Caco-2 (cell line): ENCODE data around the gene AMPD2. TPM values are rescaled to one million over a fixed set of nuclear protein-coding genes. Genes with fewer than 3 reads are reported as not detected.

Source experiments
- BruUV-seq: library from RNA; stranded (reverse); fragments of 400-500 nt; replicated peaks from 2 replicates; lab custom pipeline; 2021; lab: Mats Ljungman, UMichigan
- CTCF ChIA-PET: fragments of 300-600 bp; sonication (Branson Sonifier 250); formaldehyde crosslinking; loops from one replicate; lab custom pipeline; 2022; ENCODE audit warnings: antibody characterized with exemption; lab: Charles Lee
- POLR2A ChIA-PET: fragments of 300-600 bp; sonication (Branson Sonifier 250); formaldehyde crosslinking; loops from one replicate; lab custom pipeline; 2022; ENCODE audit warnings: antibody characterized with exemption; lab: Charles Lee
- DNase-seq, 2 experiments: peaks; one replicate each; pipeline versions ENCODE4 v3.0.0 to v3.0.0-alpha.2; 2020 to 2022
- H3K27me3 ChIP-seq: replicated peaks from 2 replicates; pipeline ENCODE4 v1.6.0; 2011; ENCODE audit warnings: low read length; ENCODE audit not compliant: control insufficient read depth, insufficient read depth
- H3K36me3 ChIP-seq: 2 replicates; pipeline ENCODE4 v1.5.1; 2011; ENCODE audit warnings: low read length; ENCODE audit not compliant: control insufficient read depth, insufficient read depth
- H3K4me1 ChIP-seq: fragments of 250-450 bp; sonication (Bioruptor Pico); 2 replicates; pipeline ENCODE4 v1.5.1; 2020; ENCODE audit warnings: mild to moderate bottlenecking
- H3K4me3 ChIP-seq: 2 replicates; pipeline ENCODE4 v1.5.1; 2011; ENCODE audit warnings: low read depth, mild to moderate bottlenecking, control low read depth, low read length
- H3K9me3 ChIP-seq: fragments of 250-450 bp; sonication (Bioruptor Pico); 2 replicates; pipeline ENCODE4 v1.5.1; 2020; ENCODE audit warnings: mild to moderate bottlenecking, moderate library complexity
- H3K27ac Mint-ChIP-seq: one replicate; pipeline ENCODE4 v1.8.0; 2022; ENCODE audit warnings: mixed read lengths; ENCODE audit not compliant: unreplicated experiment
- H3K27me3 Mint-ChIP-seq: one replicate; pipeline ENCODE4 v1.8.0; 2022; ENCODE audit warnings: mixed read lengths; ENCODE audit not compliant: insufficient read depth, unreplicated experiment
- H3K36me3 Mint-ChIP-seq: one replicate; pipeline ENCODE4 v1.8.0; 2022; ENCODE audit warnings: mild to moderate bottlenecking, mixed read lengths; ENCODE audit not compliant: insufficient read depth, unreplicated experiment
- H3K4me1 Mint-ChIP-seq: one replicate; pipeline ENCODE4 v1.8.0; 2022; ENCODE audit warnings: low read depth, mixed read lengths; ENCODE audit not compliant: unreplicated experiment
- H3K4me3 Mint-ChIP-seq: one replicate; pipeline ENCODE4 v1.8.0; 2022; ENCODE audit warnings: mild to moderate bottlenecking, moderate library complexity, mixed read lengths; ENCODE audit not compliant: unreplicated experiment
- H3K9me3 Mint-ChIP-seq: one replicate; pipeline ENCODE4 v1.8.0; 2022; ENCODE audit warnings: mixed read lengths; ENCODE audit not compliant: unreplicated experiment
- intact Hi-C: fragments of 100-400 bp; cut with micrococcal nuclease; formaldehyde crosslinking; loops from one replicate; pipeline ENCODE4 v1.10.0; 2022; ENCODE audit not compliant: unreplicated experiment
- total RNA-seq: library from RNA; stranded (reverse); gene quantifications from 2 replicates; pipeline ENCODE4 v1.2.3, GENCODE V29; 2022
- TF ChIP-seq, protein P1 (sequence below), 2 experiments: fragments of 200-600 bp in 1 of 2; IDR thresholded peaks; 1 replicate in 1 of 2; 2 replicates in 1 of 2; pipeline versions ENCODE4 v1.5.1 to v1.8.0; 2011 to 2022; ENCODE audit warnings: antibody characterized with exemption in 1 of 2, control low read depth in 1 of 2, inconsistent platforms in 1 of 2, low read depth in 1 of 2, low read length in 1 of 2, mild to moderate bottlenecking in 1 of 2, moderate library complexity in 1 of 2; ENCODE audit not compliant: insufficient read depth in 1 of 2, severe bottlenecking in 1 of 2, unreplicated experiment in 1 of 2

The AMPD2 gene
- total RNA-seq, 1 experiment from 2014 or later, result 40.3 TPM

DNA sequence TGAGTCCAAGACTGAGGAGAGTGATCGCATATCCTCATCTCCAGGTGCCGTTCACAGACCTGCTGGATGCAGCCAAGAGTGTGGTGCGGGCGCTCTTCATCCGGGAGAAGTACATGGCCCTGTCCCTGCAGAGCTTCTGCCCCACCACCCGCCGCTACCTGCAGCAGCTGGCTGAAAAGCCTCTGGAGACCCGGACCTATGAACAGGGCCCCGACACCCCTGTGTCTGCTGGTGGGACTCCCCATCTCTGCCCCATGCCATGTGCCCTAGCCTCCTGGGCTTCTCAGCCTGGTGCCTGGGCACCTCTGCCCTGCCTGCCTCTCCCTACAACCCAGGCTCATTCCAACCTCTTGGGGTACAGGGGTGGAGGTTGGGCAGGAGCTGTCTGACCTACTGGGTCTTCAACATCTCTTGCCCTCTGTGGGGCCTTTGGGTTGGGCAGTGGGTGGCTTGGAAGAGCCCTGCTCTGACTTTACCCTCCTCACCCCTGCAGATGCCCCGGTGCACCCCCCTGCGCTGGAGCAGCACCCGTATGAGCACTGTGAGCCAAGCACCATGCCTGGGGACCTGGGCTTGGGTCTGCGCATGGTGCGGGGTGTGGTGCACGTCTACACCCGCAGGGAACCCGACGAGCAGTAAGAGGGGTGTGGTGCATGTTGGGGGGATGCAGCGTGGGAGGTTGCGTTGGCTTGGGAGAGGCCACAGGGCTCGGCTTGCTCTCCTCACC is 7.2 kb downstream of the AMPD2 start:
- H3K36me3 Mint-ChIP-seq, result no peaks in the 10 kb centered on the region
- H3K9me3 Mint-ChIP-seq, result no peaks in the 10 kb centered on the region
- POLR2A ChIA-PET, result no interaction called here
- Histone ChIP-seq H3K36me3 (no peaks in the 10 kb centered on the region), H3K4me3 (no peak overlapping the region), H3K27me3 (no peaks in the 10 kb centered on the region), H3K4me1 (no peaks in the 10 kb centered on the region), H3K9me3 (no peaks in the 10 kb centered on the region)
- DNase-seq, result no peak
- H3K27ac Mint-ChIP-seq, result no peak overlapping the region
- CTCF ChIA-PET, result interaction anchor here (1.0 to 1.2 kb wide), 2 partner anchors 79 to 81 kb away, joined by 3 to 4 read pairs; partner anchors contain the start of gene GNAI3
- no TSS peak for BruUV-seq
- intact Hi-C loops, result no loop called here
- H3K4me3 Mint-ChIP-seq, result no peak overlapping the region
- no peaks in the 10 kb centered on the region for H3K4me1 Mint-ChIP-seq
- TF ChIP-seq, protein P1, sequence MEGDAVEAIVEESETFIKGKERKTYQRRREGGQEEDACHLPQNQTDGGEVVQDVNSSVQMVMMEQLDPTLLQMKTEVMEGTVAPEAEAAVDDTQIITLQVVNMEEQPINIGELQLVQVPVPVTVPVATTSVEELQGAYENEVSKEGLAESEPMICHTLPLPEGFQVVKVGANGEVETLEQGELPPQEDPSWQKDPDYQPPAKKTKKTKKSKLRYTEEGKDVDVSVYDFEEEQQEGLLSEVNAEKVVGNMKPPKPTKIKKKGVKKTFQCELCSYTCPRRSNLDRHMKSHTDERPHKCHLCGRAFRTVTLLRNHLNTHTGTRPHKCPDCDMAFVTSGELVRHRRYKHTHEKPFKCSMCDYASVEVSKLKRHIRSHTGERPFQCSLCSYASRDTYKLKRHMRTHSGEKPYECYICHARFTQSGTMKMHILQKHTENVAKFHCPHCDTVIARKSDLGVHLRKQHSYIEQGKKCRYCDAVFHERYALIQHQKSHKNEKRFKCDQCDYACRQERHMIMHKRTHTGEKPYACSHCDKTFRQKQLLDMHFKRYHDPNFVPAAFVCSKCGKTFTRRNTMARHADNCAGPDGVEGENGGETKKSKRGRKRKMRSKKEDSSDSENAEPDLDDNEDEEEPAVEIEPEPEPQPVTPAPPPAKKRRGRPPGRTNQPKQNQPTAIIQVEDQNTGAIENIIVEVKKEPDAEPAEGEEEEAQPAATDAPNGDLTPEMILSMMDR (IDR thresholded peaks at IDR 0.05; ENCODE audit: insufficient read depth in 1 of 2, low read depth in 1 of 2, low read length in 1 of 2, severe bottlenecking in 1 of 2, unreplicated experiment in 1 of 2), result no peak
- no peaks in the 10 kb centered on the region for H3K27me3 Mint-ChIP-seq

DNA sequence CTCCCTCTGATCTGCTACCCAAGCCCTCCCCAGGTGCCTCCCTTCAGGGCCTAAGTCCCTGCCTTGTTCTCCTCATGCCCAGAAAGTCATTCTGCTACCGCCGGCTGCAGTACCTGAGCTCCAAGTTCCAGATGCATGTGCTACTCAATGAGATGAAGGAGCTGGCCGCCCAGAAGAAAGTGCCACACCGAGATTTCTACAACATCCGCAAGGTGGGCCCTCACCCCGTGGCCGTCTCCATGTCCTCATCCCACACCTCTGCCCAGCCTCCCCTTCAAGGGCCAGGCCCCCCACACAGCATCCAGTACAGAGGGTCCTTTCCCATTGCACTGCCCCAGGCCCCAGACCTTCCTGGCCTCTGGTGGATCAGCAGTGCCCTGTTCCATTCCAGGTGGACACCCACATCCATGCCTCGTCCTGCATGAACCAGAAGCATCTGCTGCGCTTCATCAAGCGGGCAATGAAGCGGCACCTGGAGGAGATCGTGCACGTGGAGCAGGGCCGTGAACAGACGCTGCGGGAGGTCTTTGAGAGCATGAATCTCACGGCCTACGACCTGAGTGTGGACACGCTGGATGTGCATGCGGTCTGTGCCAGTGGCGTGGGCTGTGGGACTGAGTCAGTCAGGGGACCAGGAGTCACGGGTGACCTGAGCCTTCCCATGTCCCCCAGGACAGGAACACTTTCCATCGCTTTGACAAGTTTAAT is 8.2 kb downstream of the AMPD2 start:
- TF ChIP-seq, protein P1 (IDR thresholded peaks at IDR 0.05; ENCODE audit: insufficient read depth in 1 of 2, low read depth in 1 of 2, low read length in 1 of 2, severe bottlenecking in 1 of 2, unreplicated experiment in 1 of 2), result no peak
- H3K4me1 Mint-ChIP-seq, result no peaks in the 10 kb centered on the region
- H3K27me3 Mint-ChIP-seq, result no peaks in the 10 kb centered on the region
- no peak for DNase-seq
- H3K27ac Mint-ChIP-seq, result no peak overlapping the region
- no peaks in the 10 kb centered on the region for H3K9me3 Mint-ChIP-seq
- POLR2A ChIA-PET, result no interaction called here
- Histone ChIP-seq H3K4me1 (no peaks in the 10 kb centered on the region), H3K9me3 (no peaks in the 10 kb centered on the region), H3K27me3 (no peaks in the 10 kb centered on the region), H3K36me3 (no peaks in the 10 kb centered on the region), H3K4me3 (no peak overlapping the region)
- peaks cover 2% of the 10 kb centered on the region for H3K36me3 Mint-ChIP-seq
- CTCF ChIA-PET, result interaction anchor here (1.0 kb wide), 1 partner anchor 80 kb away, joined by 4 read pairs; the partner anchor contains the start of gene GNAI3
- no peak overlapping the region for H3K4me3 Mint-ChIP-seq
- BruUV-seq, result TSS peak; percentile 13
- intact Hi-C loops, result no loop called here

- H3K4me3 Mint-ChIP-seq, result no peak overlapping the region
- no TSS peak for BruUV-seq
- no peak overlapping the region for H3K27ac Mint-ChIP-seq
- H3K36me3 Mint-ChIP-seq, result peaks cover 4% of the 10 kb centered on the region
- no peaks in the 10 kb centered on the region for H3K9me3 ChIP-seq
- intact Hi-C loops, result no loop called here
- TF ChIP-seq, protein P1 (IDR thresholded peaks at IDR 0.05; ENCODE audit: insufficient read depth in 1 of 2, low read depth in 1 of 2, low read length in 1 of 2, severe bottlenecking in 1 of 2, unreplicated experiment in 1 of 2), result no peak
- POLR2A ChIA-PET, result no interaction called here
- no peaks in the 10 kb centered on the region for H3K36me3 ChIP-seq
- CTCF ChIA-PET, result interaction anchor here (3.3 kb wide), 1 partner anchor 83 kb away, joined by 36 read pairs; no protein-coding TSS in a partner anchor
- no peaks in the 10 kb centered on the region for H3K27me3 ChIP-seq
- H3K4me1 Mint-ChIP-seq, result no peaks in the 10 kb centered on the region
- DNase-seq, result no peak
- H3K9me3 Mint-ChIP-seq, result no peaks in the 10 kb centered on the region
- H3K27me3 Mint-ChIP-seq, result no peaks in the 10 kb centered on the region
- H3K4me1 ChIP-seq, result no peaks in the 10 kb centered on the region
- H3K4me3 ChIP-seq, result no peak overlapping the region
These were observed 9.1 kb downstream of the AMPD2 start for GRCh38 chr1:109628540-109629321.
